Measurements from ENCODE around the gene RECK. TPM values are rescaled to one million over a fixed set of nuclear protein-coding genes. Genes with fewer than 3 reads are reported as not detected.

RECK gene
- total RNA-seq, 1 experiment from 2014 or later = 10.3 TPM

DNA sequence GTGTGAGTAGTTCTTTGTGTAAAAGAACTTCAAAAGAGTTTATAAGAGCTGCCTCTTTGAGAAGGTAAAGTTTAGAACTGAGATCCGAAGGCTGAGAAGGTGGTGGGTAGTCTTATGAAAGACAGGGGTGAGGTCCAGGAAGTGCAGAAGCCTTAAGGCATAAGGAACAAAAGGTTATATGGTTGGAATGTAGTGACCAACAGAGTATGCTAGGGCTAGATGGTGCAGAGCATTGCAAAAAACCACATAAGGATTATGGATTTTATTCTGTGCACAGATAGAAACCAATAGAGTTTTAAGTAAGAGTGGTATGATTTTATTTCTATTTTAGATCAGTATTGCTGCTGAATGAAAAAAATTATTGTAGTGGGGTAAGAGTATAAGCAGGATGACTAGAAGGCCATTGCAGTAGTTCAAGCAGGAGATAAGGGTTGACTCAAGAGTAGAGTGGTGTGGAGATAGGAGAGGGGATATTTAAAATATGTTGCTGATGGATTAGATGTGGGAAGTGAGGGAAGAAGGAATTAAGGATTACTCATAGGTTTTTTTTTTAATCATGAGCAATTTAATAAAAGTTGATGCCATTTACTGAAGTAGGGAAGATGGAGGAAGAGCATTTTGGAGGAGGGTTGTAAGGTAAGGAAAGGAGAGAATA is 3.7 kb downstream of the RECK start:
- H3K4me1 ChIP-seq (ENCODE audit: insufficient read depth, low read length) = no peaks in the 10 kb centered on the region; the same call in 1 of the 2 replicates
- H2BK5ac ChIP-seq (ENCODE audit: insufficient read length, low read length) = no peak overlapping the region
- H2BK15ac ChIP-seq (ENCODE audit: low read depth, low read length) = no peak overlapping the region
- H2BK120ac ChIP-seq (ENCODE audit: low read depth, low read length, poor library complexity, severe bottlenecking) = no peak overlapping the region
- H4K5ac ChIP-seq (ENCODE audit: insufficient read length, low read depth, low read length) = no peak overlapping the region
- no peak overlapping the region for H2AK5ac ChIP-seq (ENCODE audit: insufficient read length, low read length)
- Mint-ChIP-seq H3K27me3 (ENCODE audit: low read depth) (no peaks in the 10 kb centered on the region), H3K4me3 (no peak overlapping the region), H3K4me1 (peaks cover 21 to 41% of the 10 kb centered on the region in 2 experiments), H3K9me3 (no peaks in the 10 kb centered on the region), H3K27ac (no peak overlapping the region), H3K36me3 (ENCODE audit: insufficient read depth in 1 of 3, low read depth in 3 of 3) (0 out of 7 replicates have a peak, but pooled peaks cover 0 to 4% (median 0%) of the 10 kb centered on the region in 3 experiments)
- no peak overlapping the region for H3K9ac ChIP-seq (ENCODE audit: extremely low read depth, insufficient read length, low read length)
- no peak overlapping the region for H3K4me2 ChIP-seq (ENCODE audit: insufficient read depth, insufficient read length, low read length)
- H4K8ac ChIP-seq (replicated peaks; ENCODE audit: insufficient read length, low read depth, low read length) = no peak overlapping the region
- H3K27ac ChIP-seq (ENCODE audit: insufficient read length, low read depth, low read length) = no peak overlapping the region
- peaks cover 2% of the 10 kb centered on the region for H4K20me1 ChIP-seq (ENCODE audit: control insufficient read depth, insufficient read depth, insufficient read length)
- no peaks in the 10 kb centered on the region for H3K27me3 ChIP-seq (ENCODE audit: insufficient read depth, low read length)
- no peaks in the 10 kb centered on the region for H3K9me3 ChIP-seq (ENCODE audit: control insufficient read depth, low read depth, low read length)
- no peak overlapping the region for H3T11ph ChIP-seq (ENCODE audit: low read length)
- H3K79me1 ChIP-seq (ENCODE audit: insufficient read depth, low read depth, low read length, poor library complexity, severe bottlenecking) = peaks cover 3% of the 10 kb centered on the region
- DNase-seq = no peak
- no peak overlapping the region for H2BK20ac ChIP-seq (ENCODE audit: low read depth, low read length, poor library complexity, severe bottlenecking)
- no peak overlapping the region for H2AFZ ChIP-seq (ENCODE audit: low read length)
- TF ChIP-seq, protein P1, sequence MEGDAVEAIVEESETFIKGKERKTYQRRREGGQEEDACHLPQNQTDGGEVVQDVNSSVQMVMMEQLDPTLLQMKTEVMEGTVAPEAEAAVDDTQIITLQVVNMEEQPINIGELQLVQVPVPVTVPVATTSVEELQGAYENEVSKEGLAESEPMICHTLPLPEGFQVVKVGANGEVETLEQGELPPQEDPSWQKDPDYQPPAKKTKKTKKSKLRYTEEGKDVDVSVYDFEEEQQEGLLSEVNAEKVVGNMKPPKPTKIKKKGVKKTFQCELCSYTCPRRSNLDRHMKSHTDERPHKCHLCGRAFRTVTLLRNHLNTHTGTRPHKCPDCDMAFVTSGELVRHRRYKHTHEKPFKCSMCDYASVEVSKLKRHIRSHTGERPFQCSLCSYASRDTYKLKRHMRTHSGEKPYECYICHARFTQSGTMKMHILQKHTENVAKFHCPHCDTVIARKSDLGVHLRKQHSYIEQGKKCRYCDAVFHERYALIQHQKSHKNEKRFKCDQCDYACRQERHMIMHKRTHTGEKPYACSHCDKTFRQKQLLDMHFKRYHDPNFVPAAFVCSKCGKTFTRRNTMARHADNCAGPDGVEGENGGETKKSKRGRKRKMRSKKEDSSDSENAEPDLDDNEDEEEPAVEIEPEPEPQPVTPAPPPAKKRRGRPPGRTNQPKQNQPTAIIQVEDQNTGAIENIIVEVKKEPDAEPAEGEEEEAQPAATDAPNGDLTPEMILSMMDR (conservative IDR thresholded peaks at IDR 0.05) = no peak
- H3K4ac ChIP-seq (ENCODE audit: low read depth, low read length) = no peak overlapping the region
- WGBS (ENCODE audit: extremely low coverage, insufficient read length, low lambda C conversion rate) = no CpG with 5 or more reads among the region's 1 CpG
- H3K23me2 ChIP-seq (ENCODE audit: insufficient read length, low read depth, low read length, poor library complexity, severe bottlenecking) = peaks cover 3% of the 10 kb centered on the region
- H3K14ac ChIP-seq (ENCODE audit: insufficient read depth, low read length) = no peak overlapping the region
- no peak overlapping the region for H3K56ac ChIP-seq (ENCODE audit: insufficient read length, low read depth, low read length)
- peaks cover 5% of the 10 kb centered on the region; the same call in 1 of the 2 replicates for H3K79me2 ChIP-seq (ENCODE audit: insufficient read depth, low read length)
- no peak overlapping the region for H3K23ac ChIP-seq (ENCODE audit: insufficient read length, low read depth, low read length)
- H4K91ac ChIP-seq (ENCODE audit: insufficient read length, low read depth, low read length) = no peak overlapping the region
- no peak overlapping the region for H3K18ac ChIP-seq (ENCODE audit: insufficient read length, low read depth, low read length)
- no peak overlapping the region for H2BK12ac ChIP-seq (ENCODE audit: insufficient read length, low read depth, low read length)

Data from H9 (cell line).